Subcutaneous adipose tissue (tissue), 4 donors: Measurements from ENCODE around the gene SMPDL3B. TPM values are rescaled to one million over a fixed set of nuclear protein-coding genes. Genes with fewer than 3 reads are reported as not detected.

ENCODE experiments used
- CTCF ChIP-seq: fragments of 450-650 bp; IDR thresholded peaks from one replicate; pipeline ENCODE4 v1.5.1; 2016; ENCODE audit warnings: low read depth, mild to moderate bottlenecking, control low read depth, antibody characterized with exemption, moderate library complexity
- total RNA-seq, 4 donors: library from RNA; depleted of rRNA; stranded (reverse); fragments of >200 nt; gene quantifications; one replicate each; pipeline ENCODE4 v1.1.0, GENCODE V29; 2016

SMPDL3B gene
- total RNA-seq = 1 to 10 TPM in 1 of 4 donors, under 1 TPM in 1, not detected in 2; 0.66 to 1.1 TPM

GRCh38 chr1:27934818-27935549, at the start of gene SMPDL3B:
SMPDL3B (plus strand) TSS chr1:27935000; CDS start chr1:27935184, 184 bp downstream.
- TF ChIP-seq CTCF = no peak

- TF ChIP-seq CTCF = no peak
Observed at GRCh38 chr1:27885114-27885528, 49.7 kb upstream of the SMPDL3B start.

GRCh38 chr1:27885621-27886352, 49.0 kb upstream of the SMPDL3B start:
- TF ChIP-seq CTCF = no peak

GRCh38 chr1:27886353-27886679, 48.5 kb upstream of the SMPDL3B start:
- TF ChIP-seq CTCF = no peak

- TF ChIP-seq CTCF = no peak
Observed at GRCh38 chr1:27886744-27887143, 48.1 kb upstream of the SMPDL3B start.

- TF ChIP-seq CTCF = no peak
Observed at GRCh38 chr1:27887215-27888021, 47.4 kb upstream of the SMPDL3B start.

- no peak for TF ChIP-seq CTCF
Observed at GRCh38 chr1:27889506-27889905, 45.3 kb upstream of the SMPDL3B start.
